K562 (cell line): ENCODE measurements around the gene PLEKHM3. TPM values are rescaled to one million over a fixed set of nuclear protein-coding genes. Genes with fewer than 3 reads are reported as not detected.

Experiments
- ATAC-seq: fragments of 200-7000 bp; cut with Tn5 transposase; 3 replicates; pipeline ENCODE4 v1.9.1; 2020; ENCODE audit warnings: moderate library complexity
- BruUV-seq: library from RNA; stranded (reverse); fragments of 400-500 nt; replicated peaks from 2 replicates; lab custom pipeline; 2021; lab: Mats Ljungman, UMichigan
- CTCF ChIA-PET: fragments of 300-600 bp; formaldehyde crosslinking; extraction: SDS; loops from one replicate; lab custom pipeline; 2021; ENCODE audit warnings: low intra/inter-chr PET ratio; lab: Yijun Ruan, JAX
- POLR2A ChIA-PET: fragments of 300-600, 350-650 bp; sonication (Branson Sonifier 250); formaldehyde crosslinking; extraction: SDS; loops from one replicate; lab custom pipeline; 2021; ENCODE audit warnings: antibody characterized with exemption, inconsistent platforms; lab: Yijun Ruan, JAX
- DNase-seq, 4 experiments: peaks; one replicate each; pipeline versions ENCODE4 v3.0.0 to v3.0.0-alpha.2; 2011 to 2018; ENCODE audit warnings: low spot score in 3 of 4, mixed read lengths in 3 of 4; ENCODE audit errors: extremely low read depth in 1 of 4
- FAIRE-seq: peaks from 2 replicates; lab custom pipeline; 2011; peaks lifted over from hg19 to GRCh38; lab: Jason Lieb, UNC
- H2AFZ ChIP-seq: 2 replicates; pipeline ENCODE4 v1.6.0; 2011; ENCODE audit warnings: low read depth, low read length, control low read depth, inconsistent platforms
- H3K27ac ChIP-seq: fragments of 200-600 bp; 3 replicates; pipeline ENCODE4 v1.8.0; 2011; ENCODE audit warnings: low read depth, mild to moderate bottlenecking, control low read depth, inconsistent platforms, low read length, moderate library complexity, mixed read lengths; ENCODE audit errors: extremely low read depth
- H3K27me3 ChIP-seq, 2 experiments: fragments of 300-600 bp in 1 of 2; 2 replicates in 1 of 2; 3 replicates in 1 of 2; pipeline versions ENCODE4 v1.6.0 to v1.8.0; 2011; ENCODE audit warnings: inconsistent platforms in 2 of 2, low read length in 2 of 2, mild to moderate bottlenecking in 1 of 2, mixed read lengths in 1 of 2, moderate library complexity in 1 of 2; ENCODE audit not compliant: control insufficient read depth in 2 of 2, insufficient read depth in 2 of 2
- H3K36me3 ChIP-seq: fragments of 300-600 bp; 3 replicates; pipeline ENCODE4 v1.8.0; 2011; ENCODE audit warnings: mild to moderate bottlenecking, low read length, inconsistent platforms; ENCODE audit not compliant: control insufficient read depth, insufficient read depth
- H3K4me1 ChIP-seq, 2 experiments: fragments of 200-600 bp in 1 of 2; replicated peaks in 1 of 2; 2 replicates in 1 of 2; 3 replicates in 1 of 2; pipeline versions ENCODE4 v1.5.1 to v1.8.0; 2011; ENCODE audit warnings: inconsistent platforms in 2 of 2, low read length in 2 of 2, mild to moderate bottlenecking in 1 of 2, mixed read lengths in 1 of 2, moderate library complexity in 1 of 2; ENCODE audit not compliant: control insufficient read depth in 2 of 2, insufficient read depth in 2 of 2
- H3K4me2 ChIP-seq: 2 replicates; pipeline ENCODE4 v1.6.1; 2011; ENCODE audit warnings: low read length, control low read depth, inconsistent platforms, mixed read lengths; ENCODE audit not compliant: insufficient read depth
- H3K4me3 ChIP-seq: fragments of 200-600 bp; sonication (generic), shearing (Covaris generic); 2 replicates; pipeline ENCODE4 v1.5.1; 2016; ENCODE audit warnings: control low read depth, inconsistent platforms
- H3K79me2 ChIP-seq: fragments of 200-600 bp; 3 replicates; pipeline ENCODE4 v1.8.0; 2011; ENCODE audit warnings: low read length, inconsistent platforms; ENCODE audit not compliant: control insufficient read depth, insufficient read depth
- H3K9ac ChIP-seq, 2 experiments: 2 replicates each; pipeline versions ENCODE4 v1.6.0 to v1.6.1; 2011; ENCODE audit warnings: low read depth in 2 of 2, low read length in 2 of 2, control low read depth in 1 of 2, inconsistent platforms in 1 of 2, mild to moderate bottlenecking in 1 of 2, mixed read lengths in 1 of 2; ENCODE audit not compliant: insufficient read depth in 1 of 2
- H3K9me1 ChIP-seq: one replicate; pipeline ENCODE4 v1.6.0; 2011; ENCODE audit warnings: inconsistent platforms, mild to moderate bottlenecking, low read length, moderate library complexity; ENCODE audit not compliant: control insufficient read depth, insufficient read depth
- H3K9me3 ChIP-seq: replicated peaks from 2 replicates; pipeline ENCODE4 v1.5.1; 2011; ENCODE audit warnings: low read depth, low read length, inconsistent platforms; ENCODE audit not compliant: control insufficient read depth, insufficient read depth
- H4K20me1 ChIP-seq: replicated peaks from 2 replicates; pipeline ENCODE4 v1.6.1; 2011; ENCODE audit warnings: low read length, inconsistent platforms, mixed read lengths; ENCODE audit not compliant: control insufficient read depth, insufficient read depth
- HDAC8 ChIP-seq: fragments of 450-650 bp; IDR thresholded peaks from 2 replicates; pipeline ENCODE4 v1.6.1; 2016; ENCODE audit warnings: mild to moderate bottlenecking, missing genetic modification characterization, moderate library complexity, missing compliant biosample characterization
- NFIX ChIP-seq: fragments of 250-450 bp; sonication (Bioruptor Pico); IDR thresholded peaks from 2 replicates; pipeline ENCODE4 v1.4.0; 2020; ENCODE audit warnings: low read depth, mild to moderate bottlenecking, moderate library complexity
- TAF7 ChIP-seq: fragments of 450-650 bp; IDR thresholded peaks from 2 replicates; pipeline ENCODE4 v1.6.1; 2016; ENCODE audit warnings: missing genetic modification characterization, missing compliant biosample characterization
- WGBS: fragments of 100-300 bp; shearing (Covaris generic); methylation state at CpG from one replicate; pipeline ENCODE4 v1.1.6; 2016; ENCODE audit warnings: low coverage, mixed read lengths; ENCODE audit not compliant: insufficient coverage; ENCODE audit errors: missing lambda C conversion rate; 5-methylcytosine and 5-hydroxymethylcytosine counted together
- in situ Hi-C: fragments of 300-500 bp; cut with MboI; formaldehyde crosslinking; loops from 4 replicates; pipeline ENCODE4 v1.15.0; 2018; ENCODE audit warnings: inconsistent platforms, mixed read lengths
- intact Hi-C: fragments of 100-400 bp; cut with micrococcal nuclease; formaldehyde crosslinking; loops from 2 replicates; pipeline ENCODE4 v1.14.2; 2022
- polyA plus RNA-seq, 8 experiments: library from polyadenylated mRNA; depleted of rRNA in 4 of 8; stranded (reverse) in 5 of 8; unstranded in 3 of 8; fragments of >200 nt; fragmentation: Nextera tagmentation in 2 of 8; fragmentation: Illumina TruSeq in 1 of 8; extraction: Ambion mirVana in 2 of 8; extraction: Trizol in 1 of 8; gene quantifications; 2 replicates each; pipeline versions ENCODE4 v1.2.1 to v1.2.3, GENCODE V29; 2011 to 2014; ENCODE audit warnings: inconsistent platforms in 1 of 8, missing spikeins in 1 of 8
- total RNA-seq, 7 experiments: library from RNA; depleted of rRNA in 6 of 7; stranded (reverse); fragments of >200 nt in 6 of 7; fragmentation: Illumina TruSeq in 2 of 7; extraction: Trizol in 2 of 7; gene quantifications; 2 replicates each; pipeline versions ENCODE4 v1.2.1 to v1.2.3, GENCODE V29; 2011 to 2021; ENCODE audit warnings: low replicate concordance in 1 of 7
- TF ChIP-seq, protein P1 (sequence below): fragments of 250-450 bp; sonication (Bioruptor Pico); IDR thresholded peaks from 2 replicates; pipeline ENCODE4 v1.5.0; 2020; ENCODE audit warnings: mild to moderate bottlenecking, borderline replicate concordance

PLEKHM3 gene
- total and polyA plus RNA-seq, 9 of the 15 experiments (the other 6 are each of a cell fraction or from before 2014, with no cell fraction given) = 0.24 to 1.6 (median 1.0) TPM

DNA sequence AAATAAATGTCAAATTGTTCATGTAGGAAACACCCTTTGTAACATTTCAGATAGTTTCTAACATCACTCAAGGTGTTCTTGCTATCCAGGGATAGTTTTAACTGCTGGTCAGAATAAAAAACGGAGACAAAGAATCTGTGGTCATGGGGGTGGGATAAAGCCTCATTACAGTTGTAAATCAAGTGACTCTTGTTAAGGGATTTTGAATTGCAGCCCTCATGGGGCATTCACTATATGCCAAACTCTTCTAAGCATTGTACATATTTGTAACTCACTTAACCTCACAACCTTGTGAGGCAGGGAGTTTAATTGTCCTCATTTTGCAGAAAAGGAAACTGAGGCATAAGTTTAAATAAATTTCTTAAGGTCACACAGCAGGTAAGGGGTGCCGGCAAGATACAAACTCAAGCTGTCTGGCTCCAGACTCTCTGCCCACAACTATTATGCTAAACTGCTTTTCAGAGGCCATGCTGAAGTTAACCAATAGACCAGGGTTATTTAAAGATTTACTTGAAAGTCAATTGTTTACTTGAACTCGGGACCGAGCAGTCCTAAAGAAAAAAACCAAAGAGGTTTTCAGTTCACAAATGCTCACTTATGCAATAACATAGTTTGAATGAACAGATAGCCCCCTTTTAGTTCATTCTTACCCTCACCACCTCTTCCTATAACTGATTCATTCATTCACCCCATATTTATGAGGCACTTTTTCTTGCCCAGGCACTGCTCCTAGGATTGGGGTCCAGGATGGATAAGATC is 134.1 kb downstream of the PLEKHM3 start:
- in situ Hi-C loops = no loop called here
- Histone ChIP-seq H3K4me2 (no peak overlapping the region), H3K9ac (no peak overlapping the region)

More for the DNA sequence above, 134.1 kb downstream of the PLEKHM3 start:
- no peaks in the 10 kb centered on the region for H3K4me1 ChIP-seq
- ATAC-seq = no peak
- no peaks in the 10 kb centered on the region for H3K36me3 ChIP-seq
- intact Hi-C loops = no loop called here
- POLR2A ChIA-PET = interaction anchor here (0.6 kb wide), 1 partner anchor 11 kb away, joined by 3 read pairs; no protein-coding TSS in a partner anchor
- no peaks in the 10 kb centered on the region for H3K9me3 ChIP-seq
- no peaks in the 10 kb centered on the region for H4K20me1 ChIP-seq
- no peak for DNase-seq
- TF ChIP-seq NFIX (CRISPR knock-in tag) (no peak), HDAC8 (tag) (no peak), TAF7 (tag) (no peak)
- TF ChIP-seq, protein P1, sequence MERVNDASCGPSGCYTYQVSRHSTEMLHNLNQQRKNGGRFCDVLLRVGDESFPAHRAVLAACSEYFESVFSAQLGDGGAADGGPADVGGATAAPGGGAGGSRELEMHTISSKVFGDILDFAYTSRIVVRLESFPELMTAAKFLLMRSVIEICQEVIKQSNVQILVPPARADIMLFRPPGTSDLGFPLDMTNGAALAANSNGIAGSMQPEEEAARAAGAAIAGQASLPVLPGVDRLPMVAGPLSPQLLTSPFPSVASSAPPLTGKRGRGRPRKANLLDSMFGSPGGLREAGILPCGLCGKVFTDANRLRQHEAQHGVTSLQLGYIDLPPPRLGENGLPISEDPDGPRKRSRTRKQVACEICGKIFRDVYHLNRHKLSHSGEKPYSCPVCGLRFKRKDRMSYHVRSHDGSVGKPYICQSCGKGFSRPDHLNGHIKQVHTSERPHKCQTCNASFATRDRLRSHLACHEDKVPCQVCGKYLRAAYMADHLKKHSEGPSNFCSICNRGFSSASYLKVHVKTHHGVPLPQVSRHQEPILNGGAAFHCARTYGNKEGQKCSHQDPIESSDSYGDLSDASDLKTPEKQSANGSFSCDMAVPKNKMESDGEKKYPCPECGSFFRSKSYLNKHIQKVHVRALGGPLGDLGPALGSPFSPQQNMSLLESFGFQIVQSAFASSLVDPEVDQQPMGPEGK (CRISPR knock-in tag) = no peak
- TF ChIP-seq, all 486 proteins: peak for 0
- CTCF ChIA-PET = no interaction called here
- WGBS = 43% methylated on average over 4 of the region's 4 CpGs
- H3K79me2 ChIP-seq = no peaks in the 10 kb centered on the region
- no TSS peak for BruUV-seq
- H3K27me3 ChIP-seq = no peaks in the 10 kb centered on the region
- no peak overlapping the region for H3K4me3 ChIP-seq
- no peak for FAIRE-seq
- H2AFZ ChIP-seq = no peak overlapping the region
- no peaks in the 10 kb centered on the region for H3K9me1 ChIP-seq
- no peak overlapping the region for H3K27ac ChIP-seq
